H9 (cell line): ENCODE measurements around the gene SLC44A1. TPM values are rescaled to one million over a fixed set of nuclear protein-coding genes. Genes with fewer than 3 reads are reported as not detected.

Experiments
- DNase-seq: peaks from one replicate; pipeline ENCODE4 v3.0.0-alpha.2; 2017
- H2AFZ ChIP-seq: one replicate; pipeline ENCODE4 v1.6.1; 2013; ENCODE audit warnings: mild to moderate bottlenecking, low read length, control low read depth, moderate library complexity
- H2AK5ac ChIP-seq: 2 replicates; pipeline ENCODE4 v1.6.1; 2013; ENCODE audit warnings: low read length, control low read depth, mixed read lengths; ENCODE audit not compliant: insufficient read length
- H2BK120ac ChIP-seq: one replicate; pipeline ENCODE4 v1.6.1; 2013; ENCODE audit warnings: low read depth, mild to moderate bottlenecking, low read length, control low read depth, inconsistent platforms; ENCODE audit not compliant: poor library complexity, severe bottlenecking
- H2BK12ac ChIP-seq: 2 replicates; pipeline ENCODE4 v1.6.1; 2013; ENCODE audit warnings: low read length, control low read depth, mixed read lengths, low read depth; ENCODE audit not compliant: insufficient read length
- H2BK15ac ChIP-seq: 2 replicates; pipeline ENCODE4 v1.6.1; 2013; ENCODE audit warnings: low read depth, low read length, control low read depth
- H2BK20ac ChIP-seq: one replicate; pipeline ENCODE4 v1.6.1; 2013; ENCODE audit warnings: low read depth, mild to moderate bottlenecking, low read length, control low read depth, inconsistent platforms; ENCODE audit not compliant: poor library complexity, severe bottlenecking
- H2BK5ac ChIP-seq: 2 replicates; pipeline ENCODE4 v1.6.1; 2013; ENCODE audit warnings: low read length, control low read depth, mixed read lengths; ENCODE audit not compliant: insufficient read length
- H3K14ac ChIP-seq: 2 replicates; pipeline ENCODE4 v1.6.1; 2013; ENCODE audit warnings: low read length, control low read depth; ENCODE audit not compliant: insufficient read depth
- H3K18ac ChIP-seq: 2 replicates; pipeline ENCODE4 v1.6.1; 2013; ENCODE audit warnings: low read depth, mild to moderate bottlenecking, mixed read lengths, low read length, control low read depth; ENCODE audit not compliant: insufficient read length
- H3K23ac ChIP-seq: 2 replicates; pipeline ENCODE4 v1.6.1; 2013; ENCODE audit warnings: low read length, control low read depth, mixed read lengths, low read depth; ENCODE audit not compliant: insufficient read length
- H3K23me2 ChIP-seq: 2 replicates; pipeline ENCODE4 v1.6.1; 2013; ENCODE audit warnings: low read depth, mild to moderate bottlenecking, mixed read lengths, low read length, control low read depth; ENCODE audit not compliant: insufficient read length, poor library complexity, severe bottlenecking
- H3K27ac ChIP-seq: 2 replicates; pipeline ENCODE4 v1.5.1; 2013; ENCODE audit warnings: low read length, control low read depth, mixed read lengths, low read depth; ENCODE audit not compliant: insufficient read length
- H3K27me3 ChIP-seq: 2 replicates; pipeline ENCODE4 v1.6.1; 2013; ENCODE audit warnings: low read length, control low read depth, inconsistent platforms; ENCODE audit not compliant: insufficient read depth
- H3K4ac ChIP-seq: 2 replicates; pipeline ENCODE4 v1.6.1; 2013; ENCODE audit warnings: low read depth, mild to moderate bottlenecking, control low read depth, inconsistent platforms, low read length, moderate library complexity
- H3K4me1 ChIP-seq: 2 replicates; pipeline ENCODE4 v1.6.1; 2013; ENCODE audit warnings: low read length, control low read depth, inconsistent platforms; ENCODE audit not compliant: insufficient read depth
- H3K4me2 ChIP-seq: 2 replicates; pipeline ENCODE4 v1.6.1; 2013; ENCODE audit warnings: low read length, control low read depth, mixed read lengths; ENCODE audit not compliant: insufficient read length, insufficient read depth
- H3K56ac ChIP-seq: 2 replicates; pipeline ENCODE4 v1.6.1; 2013; ENCODE audit warnings: low read depth, mild to moderate bottlenecking, mixed read lengths, low read length, control low read depth; ENCODE audit not compliant: insufficient read length
- H3K79me1 ChIP-seq: 2 replicates; pipeline ENCODE4 v1.6.1; 2013; ENCODE audit warnings: low read depth, mild to moderate bottlenecking, moderate library complexity, low read length, control low read depth, inconsistent platforms; ENCODE audit not compliant: insufficient read depth, poor library complexity, severe bottlenecking
- H3K79me2 ChIP-seq: 2 replicates; pipeline ENCODE4 v1.6.1; 2013; ENCODE audit warnings: low read length, control low read depth, inconsistent platforms; ENCODE audit not compliant: insufficient read depth
- H3K9ac ChIP-seq: 2 replicates; pipeline ENCODE4 v1.6.1; 2013; ENCODE audit warnings: low read length, control low read depth, mixed read lengths; ENCODE audit not compliant: insufficient read length; ENCODE audit errors: extremely low read depth
- H3K9me3 ChIP-seq: one replicate; pipeline ENCODE4 v1.6.1; 2013; ENCODE audit warnings: low read depth, low read length, inconsistent platforms; ENCODE audit not compliant: control insufficient read depth
- H3T11ph ChIP-seq: one replicate; pipeline ENCODE4 v1.6.1; 2013; ENCODE audit warnings: mild to moderate bottlenecking, low read length, control low read depth, inconsistent platforms
- H4K20me1 ChIP-seq: one replicate; pipeline ENCODE4 v1.6.1; 2013; ENCODE audit not compliant: control insufficient read depth, insufficient read length, insufficient read depth
- H4K5ac ChIP-seq: 2 replicates; pipeline ENCODE4 v1.6.1; 2013; ENCODE audit warnings: low read depth, mild to moderate bottlenecking, mixed read lengths, low read length, control low read depth; ENCODE audit not compliant: insufficient read length
- H4K8ac ChIP-seq: replicated peaks from 2 replicates; pipeline ENCODE4 v1.6.1; 2013; ENCODE audit warnings: low read length, control low read depth, mixed read lengths, low read depth; ENCODE audit not compliant: insufficient read length
- H4K91ac ChIP-seq: 2 replicates; pipeline ENCODE4 v1.6.1; 2013; ENCODE audit warnings: low read depth, mild to moderate bottlenecking, moderate library complexity, mixed read lengths, low read length, control low read depth; ENCODE audit not compliant: insufficient read length
- H3K27ac Mint-ChIP-seq, 3 experiments: 2 replicates in 2 of 3; 3 replicates in 1 of 3; pipeline ENCODE4 v1.8.0; 2020 to 2021; ENCODE audit warnings: mixed read lengths in 3 of 3, mild to moderate bottlenecking in 1 of 3, moderate library complexity in 1 of 3
- H3K27me3 Mint-ChIP-seq: 2 replicates; pipeline ENCODE4 v1.8.0; 2021; ENCODE audit warnings: low read depth, mild to moderate bottlenecking, moderate library complexity, mixed read lengths
- H3K36me3 Mint-ChIP-seq, 3 experiments: 2 replicates in 2 of 3; 3 replicates in 1 of 3; pipeline ENCODE4 v1.8.0; 2020 to 2021; ENCODE audit warnings: low read depth in 3 of 3, mixed read lengths in 3 of 3; ENCODE audit not compliant: insufficient read depth in 1 of 3
- H3K4me1 Mint-ChIP-seq, 2 experiments: 2 replicates each; pipeline ENCODE4 v1.8.0; 2020; ENCODE audit warnings: mixed read lengths in 2 of 2
- H3K4me3 Mint-ChIP-seq, 2 experiments: 2 replicates in 1 of 2; 3 replicates in 1 of 2; pipeline ENCODE4 v1.8.0; 2020 to 2021; ENCODE audit warnings: mild to moderate bottlenecking in 2 of 2, mixed read lengths in 2 of 2, moderate library complexity in 1 of 2
- H3K9me3 Mint-ChIP-seq, 2 experiments: 2 replicates in 1 of 2; 3 replicates in 1 of 2; pipeline ENCODE4 v1.8.0; 2020; ENCODE audit warnings: mild to moderate bottlenecking in 2 of 2, mixed read lengths in 2 of 2, moderate library complexity in 1 of 2
- CTCF ChIP-seq: fragments of 200-600 bp; sonication (generic); conservative IDR thresholded peaks from 3 replicates; pipeline ENCODE4 v1.8.0; 2021; ENCODE audit warnings: antibody characterized with exemption, mild to moderate bottlenecking
- WGBS: extraction: QIAGEN DNeasy Blood & Tissue Kit; methylation state at CpG from one replicate; pipeline ENCODE4 v1.1.7; 2013; ENCODE audit warnings: missing lambda C conversion rate, low lambda C conversion rate, mixed read lengths; ENCODE audit not compliant: insufficient read length; ENCODE audit errors: extremely low coverage; 5-methylcytosine and 5-hydroxymethylcytosine counted together
- total RNA-seq: library from RNA; stranded (reverse); gene quantifications from 2 replicates; pipeline ENCODE4 v1.2.1, GENCODE V29; 2021

The SLC44A1 gene
- total RNA-seq, 1 experiment from 2014 or later = 60.7 TPM

- Mint-ChIP-seq H3K4me3 (no peak overlapping the region), H3K27me3 (no peaks in the 10 kb centered on the region), H3K36me3 (no peaks in the 10 kb centered on the region; a peak in 2 of 7 replicates), H3K4me1 (peaks cover 36% of the 10 kb centered on the region in 2 experiments), H3K27ac (peak overlapping the region in 1 of 3 experiments; percentile 2; a peak in 2 of 7 replicates), H3K9me3 (no peaks in the 10 kb centered on the region)
- H4K91ac ChIP-seq = no peak overlapping the region
- no peak overlapping the region for H2BK20ac ChIP-seq
- no peaks in the 10 kb centered on the region for H3K27me3 ChIP-seq
- no peak overlapping the region for H3K14ac ChIP-seq
- H3T11ph ChIP-seq = no peak overlapping the region
- no peak overlapping the region for H2BK15ac ChIP-seq
- H3K23me2 ChIP-seq = no peaks in the 10 kb centered on the region
- H3K9me3 ChIP-seq = no peaks in the 10 kb centered on the region
- no peaks in the 10 kb centered on the region for H3K79me1 ChIP-seq
- no peak overlapping the region for H2BK5ac ChIP-seq
- no CpG with 5 or more reads among the region's 1 CpG for WGBS
- H3K27ac ChIP-seq = no peak overlapping the region
- no peaks in the 10 kb centered on the region; the same call in 1 of the 2 replicates for H3K79me2 ChIP-seq
- no peak overlapping the region for H2AFZ ChIP-seq
- H3K4me2 ChIP-seq = no peak overlapping the region
- no peak overlapping the region for H2BK120ac ChIP-seq
- no peak for TF ChIP-seq CTCF
- H4K8ac ChIP-seq = no peak overlapping the region
- H2AK5ac ChIP-seq = no peak overlapping the region
- no peaks in the 10 kb centered on the region for H4K20me1 ChIP-seq
- H3K9ac ChIP-seq = no peak overlapping the region
- no peak overlapping the region for H3K56ac ChIP-seq
- 0 out of 2 replicates have a peak, but pooled peaks cover 3% of the 10 kb centered on the region for H3K4me1 ChIP-seq
- no peak overlapping the region for H3K18ac ChIP-seq
- H3K4ac ChIP-seq = no peak overlapping the region
- no peak overlapping the region for H3K23ac ChIP-seq
- no peak overlapping the region for H2BK12ac ChIP-seq
- no peak for DNase-seq
- H4K5ac ChIP-seq = no peak overlapping the region
These were observed 37.5 kb downstream of the SLC44A1 start for GRCh38 chr9:105281926-105282325.
